ENCODE results near the gene SAMM50. TPM values are rescaled to one million over a fixed set of nuclear protein-coding genes. Genes with fewer than 3 reads are reported as not detected.

Gene SAMM50
- total RNA-seq, 2 donors from 2014 or later, result 54.4 to 56.0 TPM

- H3K9me3 ChIP-seq (ENCODE audit: control insufficient read depth, low read length), result no peaks in the 10 kb centered on the region
- Mint-ChIP-seq H3K9me3 (no peaks in the 10 kb centered on the region), H3K4me1 (peaks cover 17% of the 10 kb centered on the region), H3K27ac (no peak overlapping the region), H3K4me3 (no peak overlapping the region), H3K27me3 (ENCODE audit: insufficient read depth) (no peaks in the 10 kb centered on the region), H3K36me3 (ENCODE audit: low read depth) (peaks cover 2% of the 10 kb centered on the region)
- WGBS, 2 experiments (ENCODE audit: insufficient coverage in 1 of 2, insufficient read length in 1 of 2), result 85 to 91% methylated on average over 9 to 14 of the region's 14 CpGs
- H3K4me1 ChIP-seq (ENCODE audit: control insufficient read depth, insufficient read depth, low read length), result no peaks in the 10 kb centered on the region
- TF ChIP-seq CTCF (conservative IDR thresholded peaks at IDR 0.05), result no peak
- DNase-seq, result no peak
- H3K9ac ChIP-seq (ENCODE audit: extremely low read depth, low read length, poor library complexity, severe bottlenecking), result no peak overlapping the region
- H3K27ac ChIP-seq (ENCODE audit: low read depth, low read length), result no peak overlapping the region
- H3K36me3 ChIP-seq (ENCODE audit: control insufficient read depth, insufficient read depth, low read length), result no peaks in the 10 kb centered on the region
- H3K27me3 ChIP-seq (ENCODE audit: control insufficient read depth, insufficient read depth, low read length, poor library complexity, severe bottlenecking), result no peaks in the 10 kb centered on the region
- H3K4me3 ChIP-seq (ENCODE audit: low read length), result no peak overlapping the region
Observed at GRCh38 chr22:44032126-44032730, 77.0 kb downstream of the SAMM50 start.

- Histone ChIP-seq H3K4me3 (ENCODE audit: low read length) (no peak overlapping the region), H3K9ac (ENCODE audit: extremely low read depth, low read length, poor library complexity, severe bottlenecking) (no peak overlapping the region), H3K27ac (ENCODE audit: low read depth, low read length) (no peak overlapping the region), H3K4me1 (ENCODE audit: control insufficient read depth, insufficient read depth, low read length) (no peaks in the 10 kb centered on the region), H3K9me3 (ENCODE audit: control insufficient read depth, low read length) (no peaks in the 10 kb centered on the region), H3K27me3 (ENCODE audit: control insufficient read depth, insufficient read depth, low read length, poor library complexity, severe bottlenecking) (no peaks in the 10 kb centered on the region), H3K36me3 (ENCODE audit: control insufficient read depth, insufficient read depth, low read length) (no peaks in the 10 kb centered on the region)
- H3K4me1 Mint-ChIP-seq, result peaks cover 22% of the 10 kb centered on the region
- peaks cover 2% of the 10 kb centered on the region for H3K36me3 Mint-ChIP-seq (ENCODE audit: low read depth)
- DNase-seq, result no peak
- H3K4me3 Mint-ChIP-seq, result no peak overlapping the region
- no peaks in the 10 kb centered on the region for H3K9me3 Mint-ChIP-seq
- TF ChIP-seq CTCF (conservative IDR thresholded peaks at IDR 0.05), result no peak
- H3K27me3 Mint-ChIP-seq (ENCODE audit: insufficient read depth), result no peaks in the 10 kb centered on the region
- WGBS, 2 experiments (ENCODE audit: insufficient coverage in 1 of 2, insufficient read length in 1 of 2), result 82 to 87% methylated on average over 6 to 7 of the region's 7 CpGs
- no peak overlapping the region for H3K27ac Mint-ChIP-seq
Observed at GRCh38 chr22:44033287-44033686, 78.0 kb downstream of the SAMM50 start.

GRCh38 chr22:44033694-44034093 is 78.5 kb downstream of the SAMM50 start:
- Mint-ChIP-seq H3K27me3 (ENCODE audit: insufficient read depth) (no peaks in the 10 kb centered on the region), H3K36me3 (ENCODE audit: low read depth) (peaks cover 2% of the 10 kb centered on the region), H3K4me1 (peaks cover 22% of the 10 kb centered on the region), H3K4me3 (no peak overlapping the region), H3K9me3 (no peaks in the 10 kb centered on the region), H3K27ac (no peak overlapping the region)
- 79% methylated on average over 4 to 5 of the region's 8 CpGs for WGBS, 2 experiments (ENCODE audit: insufficient coverage in 1 of 2, insufficient read length in 1 of 2)
- Histone ChIP-seq H3K4me3 (ENCODE audit: low read length) (no peak overlapping the region), H3K27ac (ENCODE audit: low read depth, low read length) (no peak overlapping the region), H3K27me3 (ENCODE audit: control insufficient read depth, insufficient read depth, low read length, poor library complexity, severe bottlenecking) (no peaks in the 10 kb centered on the region), H3K9me3 (ENCODE audit: control insufficient read depth, low read length) (no peaks in the 10 kb centered on the region), H3K9ac (ENCODE audit: extremely low read depth, low read length, poor library complexity, severe bottlenecking) (no peak overlapping the region), H3K4me1 (ENCODE audit: control insufficient read depth, insufficient read depth, low read length) (no peaks in the 10 kb centered on the region), H3K36me3 (ENCODE audit: control insufficient read depth, insufficient read depth, low read length) (no peaks in the 10 kb centered on the region)
- no peak for TF ChIP-seq CTCF (conservative IDR thresholded peaks at IDR 0.05)
- no peak for DNase-seq
